NCI-H1048 (cell line): Measurements from ENCODE around the gene CEP19.
"Not testable (repeated sequence)": the region's sequence is repeated elsewhere in the genome, so short reads cannot be mapped to it uniquely, and the experiment has no call there.

ENCODE experiments used
- DNase-seq: peaks from one replicate; lab custom pipeline; 2025; lab: John Stamatoyannopoulos, UW

CEP19 gene, protein sequence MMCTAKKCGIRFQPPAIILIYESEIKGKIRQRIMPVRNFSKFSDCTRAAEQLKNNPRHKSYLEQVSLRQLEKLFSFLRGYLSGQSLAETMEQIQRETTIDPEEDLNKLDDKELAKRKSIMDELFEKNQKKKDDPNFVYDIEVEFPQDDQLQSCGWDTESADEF

DNA sequence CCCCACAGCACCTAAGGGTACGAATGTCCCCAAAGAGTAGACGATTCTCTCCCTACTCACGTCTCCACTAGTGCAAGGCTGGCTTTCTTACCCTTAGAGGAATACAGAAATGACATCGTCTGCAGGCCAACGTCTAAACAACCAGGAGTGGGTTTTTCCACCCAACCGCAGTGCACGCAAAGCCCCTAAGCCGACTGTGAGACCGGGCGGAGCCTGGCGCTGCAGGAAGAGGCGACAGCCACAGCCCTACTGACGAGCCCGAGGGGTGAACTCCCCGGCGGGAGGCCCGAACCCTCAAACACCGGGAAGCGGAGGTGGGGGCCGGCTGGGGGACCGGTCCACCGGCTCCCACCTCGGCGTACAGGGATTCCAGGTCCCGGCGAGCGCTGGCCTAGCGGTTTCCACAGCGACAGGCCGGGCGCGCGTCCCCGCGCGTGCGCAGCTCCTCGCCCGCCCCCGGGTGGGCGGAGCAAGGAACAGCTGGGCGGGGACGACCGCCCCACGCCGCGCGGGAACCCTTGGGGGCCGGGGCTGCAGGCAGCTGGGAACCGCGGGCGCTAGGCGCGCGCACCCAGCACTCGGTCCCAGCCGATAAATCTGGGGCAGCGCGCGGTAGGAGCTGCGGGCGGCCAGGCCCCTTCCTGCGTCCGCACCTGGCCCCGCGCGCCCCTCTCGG lies at the start of gene CEP19, which contains the start of gene PIGX:
Gene CEP19 (minus strand): TSS at position 413 of the 676 bp plus-strand sequence. CDS start 3,593 bp downstream, outside the sequence.
Gene PIGX (plus strand): TSS at position 540 of the 676 bp plus-strand sequence.
- peak; percentile 61 for DNase-seq

DNA sequence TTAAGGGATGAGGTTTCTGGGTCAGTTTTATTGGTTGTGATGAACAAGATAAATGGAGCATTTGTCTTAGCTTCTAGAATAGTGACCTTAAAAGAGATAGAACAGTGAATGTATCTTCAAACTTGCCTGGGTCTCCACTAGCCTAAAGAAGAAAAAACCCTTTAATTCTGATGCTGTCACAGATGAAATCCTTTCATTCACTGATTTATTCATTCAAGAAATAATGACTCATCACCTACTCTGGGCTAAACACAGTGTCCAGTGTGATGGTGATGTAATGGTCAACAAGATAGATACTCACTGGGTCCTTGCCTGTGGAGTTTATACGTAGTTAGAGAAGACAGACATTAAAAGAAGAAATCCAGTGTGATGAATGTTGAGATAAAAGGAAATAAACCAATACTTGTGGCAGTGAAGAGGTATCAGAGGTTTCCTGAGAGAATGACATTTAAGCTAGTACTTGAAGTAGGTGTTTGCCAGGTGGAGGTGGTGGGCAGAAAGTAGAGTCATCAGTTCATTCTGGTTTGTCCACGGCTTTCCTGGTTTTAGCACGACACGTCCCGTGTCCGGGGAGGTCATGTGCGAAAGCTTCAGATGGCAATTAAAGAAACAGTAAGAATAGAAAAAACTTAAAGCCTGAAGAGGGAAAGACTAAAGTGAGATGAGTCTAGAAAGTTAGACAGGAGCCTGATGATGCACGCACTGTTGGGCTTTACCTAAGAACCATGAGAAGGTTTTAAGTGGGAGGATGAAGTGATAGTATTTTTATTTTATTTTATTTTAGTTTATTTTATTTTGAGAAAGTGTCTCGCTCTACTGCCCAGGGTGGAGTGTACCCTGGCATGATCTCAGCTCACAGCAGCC lies 46.1 kb upstream of the CEP19 start:
- DNase-seq: no peak

DNA sequence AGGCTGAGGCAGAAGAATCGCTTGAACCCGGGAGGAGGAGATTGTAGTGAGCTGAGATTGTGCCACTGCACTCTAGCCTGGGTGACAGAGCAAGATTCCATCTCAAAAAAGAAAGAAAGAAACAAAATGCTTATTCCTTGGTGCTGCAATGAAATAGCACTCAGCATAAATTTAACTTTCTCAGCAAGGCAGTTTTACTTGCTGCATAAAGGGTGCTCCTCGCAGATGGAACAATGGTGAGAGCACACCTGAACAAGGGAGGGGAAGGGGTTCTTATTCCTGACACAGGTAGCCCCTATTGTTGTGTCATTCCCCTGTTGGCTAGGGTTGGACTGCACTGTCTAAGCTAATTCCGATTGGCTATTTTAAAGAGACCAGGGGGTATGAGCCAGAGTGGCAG lies 44.7 kb upstream of the CEP19 start:
- DNase-seq: no peak

DNA sequence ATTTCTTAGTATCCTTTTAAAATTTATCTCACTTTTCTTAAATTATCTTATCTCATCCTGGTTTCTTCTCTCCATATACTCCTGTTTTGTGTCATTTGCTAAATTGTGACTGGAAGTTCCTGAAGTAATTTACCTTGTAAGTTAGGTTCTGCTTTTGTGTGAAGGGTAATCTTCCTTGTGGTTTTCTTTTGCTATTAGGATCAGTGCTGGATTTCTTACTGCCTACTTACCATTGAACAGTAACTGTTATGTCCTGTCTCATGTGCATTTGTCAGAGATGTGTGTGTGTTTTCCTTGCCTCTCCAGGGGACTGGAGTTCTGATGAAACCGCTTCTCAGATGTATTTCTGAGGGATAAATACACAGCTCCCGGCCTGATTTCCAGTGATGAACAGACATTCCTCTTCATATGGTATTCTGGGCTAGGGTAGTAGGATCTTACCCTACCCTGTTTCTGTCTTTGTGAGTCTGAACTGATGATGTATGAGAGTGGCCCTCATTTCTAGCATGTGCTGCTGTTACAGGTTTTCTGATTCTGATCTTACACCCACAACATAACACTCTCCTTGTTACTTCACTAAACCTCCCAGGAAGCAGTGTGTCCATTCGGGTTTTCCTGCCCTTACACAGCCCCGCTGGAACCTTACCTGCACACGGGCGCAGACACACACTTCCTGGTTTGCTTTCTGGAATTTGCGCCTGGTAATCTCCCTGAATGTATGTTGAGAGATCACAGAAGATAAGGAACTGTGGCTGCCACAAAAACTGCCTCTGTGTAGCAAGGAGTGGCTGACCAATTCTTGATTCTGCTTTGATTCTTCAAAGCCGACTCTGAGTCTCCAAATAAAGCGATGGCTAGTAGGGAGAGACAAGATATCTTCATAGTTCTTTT lies 42.3 kb upstream of the CEP19 start:
- DNase-seq: no peak

DNA sequence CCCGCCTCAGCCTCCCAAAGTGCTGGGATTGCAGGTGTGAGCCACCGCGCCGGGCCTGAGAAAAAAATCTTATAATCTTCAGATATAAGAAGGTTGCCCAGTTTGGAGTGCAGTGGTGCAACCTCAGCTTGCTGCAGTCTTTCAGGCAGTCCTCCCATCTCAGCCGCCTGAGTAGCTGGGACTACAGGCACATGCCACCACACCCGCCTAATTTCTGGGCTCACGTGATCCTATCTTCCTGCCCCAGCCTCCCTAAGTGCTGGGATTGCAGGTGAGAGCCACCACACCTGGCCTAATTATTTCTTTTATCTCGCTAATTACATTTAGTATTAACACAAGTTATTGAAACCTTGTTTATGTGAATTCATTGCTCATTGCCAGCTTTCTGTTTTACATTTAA lies 41.2 kb upstream of the CEP19 start:
- no peak for DNase-seq

DNA sequence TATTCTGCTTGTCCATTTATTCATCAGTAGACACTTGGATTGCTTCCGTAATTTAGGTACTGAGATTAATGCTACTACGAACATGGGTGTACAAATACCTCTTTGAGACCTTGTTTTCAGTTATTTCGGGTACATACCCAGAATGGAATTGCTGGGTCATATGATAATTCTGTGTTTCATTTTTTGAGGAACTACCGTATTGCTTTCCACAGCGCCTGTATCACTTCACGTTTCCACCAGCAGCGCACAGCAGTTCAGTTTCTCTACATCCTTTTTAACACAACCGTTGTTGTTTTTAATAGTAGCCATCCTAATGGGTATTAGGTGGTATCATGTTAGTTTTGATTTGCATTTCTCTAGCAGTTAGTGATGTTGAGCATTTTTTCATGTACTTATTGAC lies 37.1 kb upstream of the CEP19 start:
- DNase-seq: no peak

DNA sequence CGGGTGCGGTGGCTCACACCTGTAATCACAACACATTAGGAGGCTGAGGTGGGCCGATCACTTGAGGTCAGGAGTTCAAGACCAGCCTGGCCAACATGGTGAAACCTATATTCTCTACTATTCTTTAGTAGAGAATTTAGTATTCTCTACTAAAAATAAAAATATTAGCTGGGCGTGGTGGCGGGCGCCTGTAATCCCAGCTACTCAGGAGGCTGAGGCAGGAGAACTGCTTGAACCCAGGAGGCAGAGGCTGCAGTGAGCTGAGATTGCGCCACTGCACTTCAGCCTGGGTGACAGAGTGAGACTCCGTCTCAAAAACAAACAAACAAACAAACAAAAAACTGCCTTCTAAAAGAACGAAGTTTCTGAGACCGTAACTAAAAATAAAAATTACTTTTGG lies 31.5 kb upstream of the CEP19 start:
- not testable (repeated sequence) for DNase-seq

DNA sequence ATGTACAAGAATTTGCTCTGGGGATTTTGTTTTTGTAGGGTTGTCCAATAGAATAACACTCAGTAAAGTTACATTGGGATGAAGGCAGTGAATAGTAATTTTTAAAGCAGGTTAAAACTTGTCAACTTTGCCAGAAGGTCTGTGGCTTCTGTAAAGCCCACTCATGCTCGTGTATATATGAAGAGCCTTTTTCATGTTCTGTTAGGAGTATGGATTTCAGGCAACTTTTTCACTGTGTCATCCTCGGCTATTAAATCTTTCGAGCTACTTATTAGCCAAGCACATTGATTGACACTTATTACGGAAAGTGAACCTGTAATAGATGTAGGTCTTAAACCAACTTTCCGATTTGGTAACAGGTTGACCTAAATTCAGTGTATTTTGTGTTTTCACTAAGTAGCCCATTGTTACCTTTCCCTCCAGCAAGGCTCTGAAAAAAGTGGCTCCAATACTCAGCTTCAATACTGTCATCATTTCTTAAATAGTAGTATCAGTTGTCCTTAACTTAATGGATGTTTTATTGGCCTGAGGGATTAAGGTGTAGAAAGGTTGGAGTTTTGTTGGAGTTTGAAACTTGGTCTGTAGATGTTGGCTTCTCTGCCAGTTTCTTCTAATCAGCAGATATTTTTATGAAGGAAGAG lies 29.3 kb upstream of the CEP19 start:
- DNase-seq: no peak

DNA sequence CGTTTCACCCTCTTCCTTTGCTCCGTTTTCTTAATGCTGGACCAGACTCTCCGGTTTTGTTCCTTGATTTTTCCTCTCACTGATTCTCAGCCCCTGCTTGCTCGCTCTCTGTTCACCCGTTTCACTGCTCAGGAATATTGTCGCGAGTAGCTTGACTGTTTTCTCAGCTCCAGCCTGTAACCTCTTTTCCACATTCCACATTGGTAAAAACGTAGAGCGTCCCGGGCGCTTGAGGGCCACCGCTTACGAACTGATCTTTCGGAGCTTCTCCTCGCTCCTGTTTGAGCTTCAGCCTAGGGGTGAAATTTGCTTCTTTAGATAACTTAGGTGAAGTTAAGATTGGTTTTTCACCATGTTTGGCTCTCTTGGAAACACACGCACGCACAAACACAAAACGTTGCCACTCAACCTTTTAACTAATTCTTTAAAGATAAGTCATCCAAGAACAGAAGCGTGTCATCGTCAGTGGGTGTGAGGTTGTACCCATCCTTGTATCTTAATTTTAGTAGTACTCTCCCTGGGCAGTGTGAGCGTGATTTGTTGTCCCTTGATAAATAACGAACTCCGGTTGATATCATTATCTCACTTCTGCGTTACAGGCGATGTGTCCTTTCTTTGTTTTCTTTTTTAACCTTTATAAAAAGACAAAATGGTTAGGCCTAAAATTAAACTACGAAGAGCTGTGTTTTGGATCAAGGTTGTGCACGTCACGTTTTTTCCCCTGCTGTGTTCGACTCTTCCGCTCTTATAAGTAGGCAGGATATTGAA lies 28.6 kb upstream of the CEP19 start:
- no peak for DNase-seq

DNA sequence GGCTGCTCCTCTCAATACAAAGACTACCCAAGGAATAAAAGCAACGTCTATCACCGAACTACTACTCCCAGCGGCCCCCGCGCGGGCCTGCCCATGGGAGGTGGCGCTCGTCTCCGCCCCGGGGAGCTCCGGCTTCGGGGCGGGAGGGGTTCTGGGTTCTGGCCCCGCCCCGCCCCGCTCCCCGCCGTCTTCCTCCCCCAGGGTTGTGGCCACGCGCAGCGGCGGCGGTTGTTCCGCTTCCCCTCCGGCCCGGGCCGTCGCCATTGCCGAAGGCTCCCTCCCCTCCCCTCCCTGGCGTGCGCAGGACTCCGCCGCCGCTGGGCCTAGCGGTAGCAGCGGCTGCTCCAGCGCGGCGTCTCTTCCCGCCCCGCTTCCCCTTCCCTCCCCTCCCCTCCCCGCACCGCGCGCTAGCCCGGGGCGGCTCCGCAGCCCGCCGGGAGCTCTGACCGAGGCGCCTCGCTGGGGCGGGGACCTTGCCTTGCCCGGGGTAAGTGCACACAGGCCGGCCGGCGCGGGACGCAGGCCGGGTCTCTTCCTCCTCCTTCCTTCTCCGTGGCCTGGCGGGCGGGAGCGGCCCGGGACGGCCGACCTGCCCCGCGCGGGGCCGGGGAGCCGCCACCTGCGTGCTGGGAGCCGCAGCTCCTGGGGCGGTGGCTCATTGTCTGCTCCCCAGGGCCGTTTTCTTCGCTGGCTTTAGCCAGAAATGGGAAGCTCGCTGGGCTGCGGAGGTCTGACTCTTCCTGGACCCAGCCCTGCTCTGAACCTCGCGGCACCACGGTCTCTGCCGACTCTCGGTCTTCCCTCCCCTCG lies 27.8 kb upstream of the CEP19 start, which contains the start of gene PAK2:
Gene PAK2 (plus strand): TSS at position 187 of the 810 bp plus-strand sequence. CDS start 42,790 bp downstream, outside the sequence.
- DNase-seq: peak; percentile 34

DNA sequence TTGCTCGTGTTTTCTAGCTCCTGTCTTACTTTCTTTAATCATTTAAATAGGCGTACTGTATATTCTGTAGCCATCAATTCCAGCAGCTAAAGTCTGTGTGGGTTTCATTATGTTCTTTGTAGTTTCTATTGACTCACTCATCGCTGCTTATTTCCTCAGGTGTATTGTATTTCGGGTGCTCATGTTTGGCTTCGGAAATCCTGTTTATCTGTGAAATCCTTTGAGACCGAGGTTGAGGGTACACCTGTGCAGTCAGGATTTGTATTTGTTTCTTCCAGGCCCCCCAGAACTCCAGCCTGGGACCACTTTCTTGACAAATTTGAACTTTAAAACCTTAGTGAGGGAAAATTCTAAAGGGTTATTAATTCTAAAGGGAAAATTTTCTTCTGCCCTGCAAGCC lies 25.6 kb upstream of the CEP19 start:
- DNase-seq: no peak

DNA sequence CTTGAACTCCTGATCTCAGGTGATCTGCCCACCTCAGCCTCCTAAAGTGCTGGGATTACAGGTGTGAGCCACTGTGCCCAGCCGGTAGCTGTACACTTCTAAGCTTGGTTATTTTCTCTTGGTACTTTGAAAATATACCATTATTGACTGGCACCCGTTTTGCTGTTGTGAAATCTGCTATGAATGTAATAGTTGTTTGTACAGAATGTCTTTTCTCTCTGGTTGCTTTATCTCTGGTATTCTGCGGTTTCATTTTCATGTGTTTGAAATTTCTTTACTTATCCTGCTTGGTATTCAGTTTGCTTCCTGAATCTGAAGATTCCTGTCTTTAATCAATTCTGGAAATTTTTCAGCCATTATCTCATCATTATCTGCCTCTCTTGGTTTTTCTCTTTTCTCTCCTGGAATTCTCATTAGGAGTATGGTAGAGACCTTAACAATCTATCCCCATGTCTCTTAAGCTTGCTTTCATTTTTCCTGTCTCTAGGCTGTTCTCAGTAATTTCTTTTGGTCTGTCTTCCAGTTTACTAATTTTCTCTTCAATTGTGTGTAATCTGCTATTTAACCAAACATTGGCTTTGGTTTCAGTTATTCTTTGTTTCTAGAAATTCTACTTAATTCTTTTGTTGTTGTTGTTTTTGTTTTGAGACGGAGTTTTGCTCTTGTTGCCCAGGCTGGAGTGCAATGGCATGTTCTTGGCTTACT lies 24.8 kb upstream of the CEP19 start:
- DNase-seq: no peak

DNA sequence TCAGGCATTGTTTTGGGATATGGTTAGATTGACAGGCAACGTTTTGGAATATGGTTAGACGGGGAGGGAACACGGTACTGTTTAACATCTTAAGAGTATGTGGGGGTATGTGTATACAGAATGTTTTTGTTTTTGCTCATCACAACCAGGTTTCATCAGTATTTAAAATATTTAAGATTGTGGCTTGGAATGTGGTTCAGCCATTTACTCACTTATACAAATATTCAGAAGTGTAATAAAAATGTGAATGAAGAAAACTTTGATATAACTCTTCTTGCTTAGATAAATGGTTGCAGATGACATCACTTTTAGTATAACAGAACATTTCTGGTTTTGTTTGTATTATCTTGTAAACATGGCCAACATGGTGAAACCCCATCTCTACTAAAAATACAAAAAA lies 23.7 kb upstream of the CEP19 start:
- DNase-seq: no peak

DNA sequence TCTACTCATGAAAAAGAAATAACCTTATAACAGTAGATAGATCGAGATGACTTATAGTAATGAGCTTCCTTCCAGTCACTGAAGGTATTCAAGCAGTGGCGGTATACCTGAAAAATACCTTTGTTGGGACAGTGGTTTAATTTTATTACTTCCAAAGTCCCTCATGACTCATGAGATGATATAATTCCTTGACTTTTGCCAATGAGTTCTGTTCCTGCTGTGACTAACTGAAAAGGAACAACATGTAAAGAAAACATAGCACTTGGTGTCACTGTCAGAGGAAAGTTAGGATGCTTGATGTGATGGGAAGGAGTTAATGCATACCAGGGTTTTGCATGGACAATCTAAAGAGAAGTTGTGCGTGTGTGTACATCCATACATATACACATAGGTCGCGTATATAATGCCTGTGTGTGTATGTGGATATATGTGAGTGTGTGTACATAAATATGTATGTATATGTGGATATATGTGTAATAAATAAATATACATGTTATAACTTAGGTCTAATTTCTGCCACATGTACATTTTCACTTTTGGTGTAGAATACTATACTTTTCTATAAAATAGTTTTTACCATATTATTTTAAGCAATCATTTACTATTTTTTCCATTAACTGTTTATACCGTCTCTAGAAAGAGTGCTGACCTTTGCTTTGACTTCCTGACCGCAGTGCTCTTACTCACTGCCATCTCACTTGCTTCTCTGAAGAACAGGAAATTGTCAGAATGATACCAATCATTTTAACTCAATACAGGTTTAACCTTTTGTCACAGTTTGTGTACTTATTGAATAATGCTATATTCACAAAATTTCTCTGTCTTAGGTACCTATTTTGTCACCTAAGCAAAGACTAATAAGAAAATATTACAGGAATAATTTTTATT lies 15.0 kb upstream of the CEP19 start:
- DNase-seq: no peak

DNA sequence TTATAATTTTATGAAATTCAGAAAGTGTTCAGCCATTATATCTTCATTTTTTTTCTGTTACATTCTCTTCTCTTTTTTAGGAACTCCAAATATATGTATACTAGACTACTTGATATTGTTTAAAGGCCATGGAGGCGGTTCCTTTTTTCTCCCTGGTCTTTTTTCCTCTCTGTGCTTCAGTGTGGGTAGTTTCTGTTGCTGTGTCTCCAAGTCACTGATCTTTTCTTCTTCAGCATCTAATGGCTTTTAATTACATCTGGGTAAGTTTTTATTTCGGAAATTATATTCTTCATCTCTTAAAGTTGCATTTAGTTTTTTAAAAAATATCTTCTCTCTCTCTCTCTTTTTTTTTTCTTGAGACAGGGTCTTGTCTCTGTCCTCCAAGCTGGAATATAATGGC lies 9.0 kb upstream of the CEP19 start:
- DNase-seq: no peak

DNA sequence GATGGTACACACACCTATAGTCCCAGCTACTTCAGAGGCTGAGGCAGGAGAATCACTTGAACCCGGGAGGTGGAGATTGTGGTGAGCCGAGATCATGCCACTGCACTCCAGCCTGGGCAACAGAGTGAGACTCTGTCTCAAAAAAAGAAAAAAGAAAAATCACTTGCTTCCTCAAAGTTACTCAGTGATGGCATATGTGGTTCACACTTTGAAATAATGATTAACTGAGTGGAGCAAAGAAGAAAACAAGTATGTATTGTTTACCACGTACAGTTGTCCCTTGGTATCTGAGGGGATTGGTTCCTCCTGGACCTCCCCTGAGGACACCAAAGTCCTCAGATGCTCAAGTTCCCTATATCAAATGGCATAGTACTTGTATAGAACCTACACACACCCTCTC lies 5.1 kb upstream of the CEP19 start:
- not testable (repeated sequence) for DNase-seq

DNA sequence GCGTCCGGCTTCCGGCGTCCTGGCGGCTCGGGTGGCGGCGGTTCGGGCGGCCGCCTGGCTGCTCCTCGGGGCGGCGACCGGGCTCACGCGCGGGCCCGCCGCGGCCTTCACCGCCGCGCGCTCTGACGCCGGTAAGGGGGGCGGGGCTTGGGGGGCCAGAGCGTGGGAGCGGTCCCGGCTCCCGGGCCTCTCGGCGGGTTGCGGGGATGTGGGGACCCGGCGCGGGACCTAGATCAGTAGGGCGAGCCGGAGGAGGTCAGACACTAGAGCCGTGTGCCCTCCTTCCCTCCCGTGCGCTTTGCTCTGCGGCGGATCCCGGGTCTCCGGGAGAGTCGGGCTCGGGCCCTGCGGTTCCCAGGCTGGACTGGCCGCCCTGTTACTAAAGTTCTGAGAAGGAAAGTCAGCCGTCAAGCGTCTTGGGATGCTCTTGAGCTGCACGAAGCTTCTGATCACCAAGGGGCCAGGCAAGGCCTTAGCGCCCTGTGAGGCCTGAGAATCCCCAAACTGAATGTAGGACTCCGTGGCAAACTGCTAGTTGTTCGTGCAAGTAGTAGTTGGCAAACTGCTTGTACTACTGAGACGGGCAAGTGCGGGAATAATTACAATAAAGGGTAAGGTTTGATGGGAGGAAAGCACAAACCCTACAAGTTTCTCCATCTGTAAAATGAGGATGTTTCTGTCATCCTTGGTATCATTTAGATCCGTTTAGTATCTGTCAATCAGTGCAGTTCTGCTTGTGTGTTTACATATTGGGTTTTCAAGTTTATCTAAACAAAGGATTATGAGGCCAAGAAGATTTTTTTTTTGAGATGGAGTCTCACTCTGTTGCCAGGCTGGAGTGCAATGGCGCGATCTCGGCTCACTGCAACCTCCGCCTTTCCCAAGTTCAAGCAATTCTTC lies 714 bp upstream of the CEP19 start:
- no peak for DNase-seq
